GM21529 (cell line): ENCODE measurements around the gene F12.

Source experiments
- ATAC-seq: cut with Tn5 transposase; IDR thresholded peaks from one replicate; pipeline ENCODE4 v1.9.1; 2021; ENCODE audit not compliant: unreplicated experiment

F12 gene

DNA sequence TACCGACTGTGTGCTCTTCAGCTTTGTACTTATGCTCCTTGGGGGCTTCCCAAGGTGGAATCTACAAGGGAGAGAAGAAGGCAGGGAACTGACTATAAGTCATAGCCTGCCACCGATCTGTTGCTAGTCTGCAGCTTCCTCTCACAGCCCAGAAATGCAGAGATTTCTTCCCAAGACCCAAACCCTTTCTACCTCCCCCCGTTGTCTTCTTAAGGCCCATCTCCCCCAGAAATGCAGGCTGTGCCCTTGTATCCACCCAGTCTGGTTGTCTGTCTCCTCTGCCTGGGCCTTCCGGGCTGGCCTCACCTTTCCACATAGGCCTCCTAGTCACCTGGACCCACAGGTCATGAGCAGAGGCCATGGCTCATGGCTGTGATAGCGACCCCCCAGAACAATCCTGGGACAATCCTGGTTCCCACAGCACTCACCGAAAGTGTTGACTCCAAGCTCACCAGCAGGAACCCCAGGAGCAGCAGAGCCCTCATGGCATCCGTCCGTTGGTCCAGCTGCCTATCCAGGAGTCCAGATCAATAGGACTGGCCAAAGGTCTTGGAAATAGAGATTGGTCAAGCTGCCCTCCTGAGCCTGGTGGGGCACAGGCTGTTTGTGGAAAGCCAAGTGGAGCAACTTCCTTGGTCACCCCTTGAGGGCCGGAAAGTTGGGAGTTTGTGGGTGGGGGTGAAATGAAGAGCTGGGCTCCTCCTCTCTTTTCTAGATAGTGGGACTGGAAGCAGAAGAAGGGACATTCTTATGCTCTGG is at the start of gene F12:
Gene F12 (minus strand): TSS at position 522 of the 759 bp plus-strand sequence. CDS start 37 bp downstream, at position 485.
- no peak for ATAC-seq

DNA sequence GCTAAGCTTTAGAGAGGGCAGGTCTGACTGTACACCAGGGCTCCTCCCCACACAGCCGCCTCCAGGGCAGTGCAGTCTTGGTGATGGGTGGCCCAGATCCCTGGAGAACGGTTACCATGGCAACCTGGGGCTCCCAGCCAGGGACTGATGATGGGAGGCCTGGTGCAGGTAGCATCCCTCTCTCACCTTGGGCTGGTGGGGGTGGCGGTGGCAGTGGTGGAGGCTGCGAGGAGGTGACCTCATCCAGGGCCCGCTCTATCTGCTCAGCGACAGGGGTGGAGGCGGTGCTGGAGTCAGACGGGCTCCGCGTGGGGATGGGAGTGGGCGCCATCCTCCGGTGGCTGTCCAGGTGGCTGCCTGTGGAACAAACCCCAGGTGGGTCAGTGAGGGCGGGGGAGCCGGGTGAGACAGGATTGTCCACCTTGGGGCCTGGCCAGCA is 49.6 kb upstream of the F12 start:
- no peak for ATAC-seq

DNA sequence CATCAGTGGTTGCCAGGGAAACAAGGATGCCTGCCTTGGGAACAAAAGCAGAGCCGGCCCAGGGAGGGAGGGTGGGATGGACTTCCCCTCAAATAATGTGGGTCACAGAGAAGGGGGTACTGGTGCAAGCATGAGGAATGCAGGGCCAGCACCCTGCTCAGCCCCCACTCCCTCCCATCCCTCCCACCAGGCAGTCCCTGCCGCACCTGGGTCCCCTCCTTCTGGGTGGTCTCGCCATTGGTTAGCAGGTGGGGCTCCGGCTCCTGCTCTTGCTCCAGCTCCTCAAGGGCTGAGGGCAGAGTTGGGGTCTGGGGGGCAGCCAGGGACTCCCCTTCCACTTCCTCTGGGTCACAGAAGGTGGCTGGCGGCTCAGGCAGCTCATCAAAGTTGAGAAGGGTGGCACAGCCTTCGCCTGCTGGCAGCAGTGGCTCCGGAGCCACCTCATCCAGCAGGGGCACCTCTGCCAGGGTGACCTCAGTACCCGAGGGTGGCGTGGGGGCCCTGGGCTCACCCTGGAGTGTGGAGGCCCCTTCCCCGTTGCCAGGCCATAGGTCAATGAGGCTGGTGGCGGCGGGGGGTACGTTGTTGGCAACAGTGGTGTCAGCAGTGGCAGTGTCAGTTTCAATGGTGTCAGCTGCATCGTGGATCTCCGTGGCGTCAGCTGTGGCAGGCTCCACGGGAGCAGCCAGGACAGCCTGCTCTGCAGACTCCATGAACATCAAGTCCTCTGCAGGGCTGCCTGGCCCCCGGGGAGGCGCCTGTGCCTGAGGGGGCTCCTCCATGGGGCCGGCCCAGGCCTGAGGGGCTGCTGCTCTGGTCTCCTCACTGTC is 48.7 kb upstream of the F12 start:
- ATAC-seq, result no peak

DNA sequence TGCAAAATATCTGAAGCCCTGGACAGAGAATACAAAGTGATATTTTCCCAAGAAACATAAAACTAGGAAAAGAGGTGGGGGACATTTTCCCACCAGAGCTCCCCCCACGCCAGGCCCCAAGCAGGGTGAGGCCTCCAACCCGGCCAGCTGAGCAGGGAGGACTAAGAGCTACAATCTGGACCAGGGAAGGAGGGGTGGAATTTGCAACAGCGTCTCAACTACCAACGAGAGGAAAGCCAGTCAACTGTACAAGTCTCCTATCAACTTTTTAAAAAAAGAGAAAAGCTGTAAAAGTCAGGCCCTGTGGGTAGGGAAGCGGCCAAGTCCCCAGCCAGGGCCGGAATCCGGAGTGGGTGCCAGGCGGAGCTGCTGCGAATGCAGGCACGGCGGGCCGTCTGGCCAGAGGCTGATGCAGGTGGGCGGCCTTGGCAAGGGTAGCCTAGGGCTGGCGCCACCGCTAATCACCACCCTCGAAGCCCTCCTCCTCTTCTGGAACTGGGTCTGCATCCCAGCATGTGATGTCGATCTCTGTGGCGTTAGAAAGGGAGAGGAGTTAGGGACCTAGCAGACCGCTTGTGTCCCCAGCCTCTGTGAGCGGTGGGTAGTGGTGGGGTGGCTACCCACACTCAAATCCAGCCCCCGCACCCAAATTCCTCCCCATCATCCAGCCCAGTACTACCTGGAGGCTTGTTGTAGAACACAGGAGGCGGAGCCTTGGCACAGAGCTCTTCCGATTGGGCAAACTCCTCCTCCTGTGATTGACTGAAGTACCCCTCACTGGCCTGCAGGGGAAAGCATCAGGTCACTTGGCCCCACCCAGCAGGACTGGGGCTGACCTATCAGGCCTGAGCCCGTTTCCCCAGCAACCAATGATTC is 47.9 kb upstream of the F12 start:
- ATAC-seq, result peak; percentile 43

- no peak for ATAC-seq
Measured at GRCh38 chr5:177456591-177456964, 47.2 kb upstream of the F12 start.

GRCh38 chr5:177455661-177456590 is 46.6 kb upstream of the F12 start:
- ATAC-seq, result peak; percentile 13

DNA sequence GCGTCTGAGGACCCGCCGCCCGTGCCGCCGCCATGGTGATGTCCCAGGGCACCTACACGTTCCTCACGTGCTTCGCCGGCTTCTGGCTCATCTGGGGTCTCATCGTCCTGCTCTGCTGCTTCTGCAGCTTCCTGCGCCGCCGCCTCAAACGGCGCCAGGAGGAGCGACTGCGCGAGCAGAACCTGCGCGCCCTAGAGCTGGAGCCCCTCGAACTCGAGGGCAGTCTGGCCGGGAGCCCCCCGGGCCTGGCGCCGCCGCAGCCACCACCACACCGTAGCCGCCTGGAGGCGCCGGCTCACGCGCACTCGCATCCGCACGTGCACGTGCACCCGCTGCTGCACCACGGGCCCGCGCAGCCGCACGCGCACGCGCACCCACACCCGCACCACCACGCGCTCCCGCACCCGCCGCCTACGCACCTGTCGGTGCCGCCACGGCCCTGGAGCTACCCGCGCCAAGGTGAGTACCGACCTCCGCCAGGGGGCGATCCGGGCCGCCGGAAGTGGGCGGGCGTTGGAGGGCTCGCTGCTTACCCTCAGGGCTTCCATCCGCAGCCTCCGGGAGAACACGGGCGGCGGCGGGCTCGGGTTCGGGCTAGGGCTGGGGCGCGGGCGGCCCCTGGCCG is 45.8 kb upstream of the F12 start:
- peak; percentile 46 for ATAC-seq

DNA sequence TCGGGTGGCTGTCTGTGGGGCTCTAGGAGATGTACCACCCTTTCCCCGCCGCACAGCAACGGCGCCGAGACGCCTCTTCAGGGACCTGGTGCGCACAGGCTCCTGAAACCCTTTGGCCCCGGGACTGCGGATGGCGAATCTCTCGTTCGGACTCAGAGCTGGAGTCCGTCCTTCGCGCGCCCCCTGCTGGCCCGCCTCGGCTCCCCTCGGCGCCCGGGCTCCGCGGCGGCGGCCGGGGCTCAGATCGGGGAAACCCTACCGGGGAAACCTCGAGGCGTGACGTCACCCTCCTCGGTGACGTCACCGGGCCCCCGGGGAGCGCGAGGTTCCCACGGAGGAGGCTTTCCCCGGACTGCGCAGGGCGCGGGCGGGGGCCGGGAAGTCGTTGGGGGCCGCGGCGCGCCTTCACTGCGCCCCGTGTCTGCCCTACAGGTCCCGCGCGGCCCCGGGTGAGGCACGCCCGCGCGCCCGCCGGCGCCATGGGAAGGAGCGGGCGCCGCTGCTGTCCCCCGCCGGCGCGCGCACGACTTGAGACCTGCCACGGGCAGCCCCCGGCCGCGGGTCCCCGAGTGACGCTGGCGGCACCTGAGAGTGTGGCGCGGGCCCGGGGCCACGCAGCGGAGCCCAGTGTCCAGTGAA is 45.2 kb upstream of the F12 start:
- ATAC-seq, result peak; percentile 54

DNA sequence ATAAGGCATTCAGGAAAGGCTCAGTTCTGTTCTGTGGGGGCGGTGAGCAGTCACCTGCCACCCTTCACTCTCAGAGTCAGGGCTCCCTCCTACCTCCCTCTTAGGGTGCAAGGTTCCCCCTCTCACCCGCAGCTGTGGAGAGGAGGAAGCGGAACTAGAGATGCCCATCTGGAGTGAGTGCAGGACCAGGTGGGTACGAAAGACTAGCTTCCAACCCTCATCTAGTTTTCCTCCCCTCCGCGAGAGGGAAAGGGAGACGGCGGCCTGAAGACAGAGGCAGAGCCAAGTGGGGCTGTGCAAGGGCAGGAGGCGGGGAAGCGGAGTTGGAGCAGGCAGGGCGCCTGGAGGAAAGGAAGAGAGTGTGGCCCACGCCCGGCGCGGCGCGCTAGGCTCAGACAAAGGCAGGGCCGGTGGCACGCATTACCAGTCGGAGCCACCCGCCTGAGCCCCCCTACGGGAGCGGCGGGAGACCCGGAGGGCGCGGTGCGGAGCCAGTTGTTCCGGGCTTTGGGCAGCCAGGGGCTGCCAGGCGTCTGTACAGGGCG is 44.6 kb upstream of the F12 start:
- ATAC-seq, result peak; percentile 1

DNA sequence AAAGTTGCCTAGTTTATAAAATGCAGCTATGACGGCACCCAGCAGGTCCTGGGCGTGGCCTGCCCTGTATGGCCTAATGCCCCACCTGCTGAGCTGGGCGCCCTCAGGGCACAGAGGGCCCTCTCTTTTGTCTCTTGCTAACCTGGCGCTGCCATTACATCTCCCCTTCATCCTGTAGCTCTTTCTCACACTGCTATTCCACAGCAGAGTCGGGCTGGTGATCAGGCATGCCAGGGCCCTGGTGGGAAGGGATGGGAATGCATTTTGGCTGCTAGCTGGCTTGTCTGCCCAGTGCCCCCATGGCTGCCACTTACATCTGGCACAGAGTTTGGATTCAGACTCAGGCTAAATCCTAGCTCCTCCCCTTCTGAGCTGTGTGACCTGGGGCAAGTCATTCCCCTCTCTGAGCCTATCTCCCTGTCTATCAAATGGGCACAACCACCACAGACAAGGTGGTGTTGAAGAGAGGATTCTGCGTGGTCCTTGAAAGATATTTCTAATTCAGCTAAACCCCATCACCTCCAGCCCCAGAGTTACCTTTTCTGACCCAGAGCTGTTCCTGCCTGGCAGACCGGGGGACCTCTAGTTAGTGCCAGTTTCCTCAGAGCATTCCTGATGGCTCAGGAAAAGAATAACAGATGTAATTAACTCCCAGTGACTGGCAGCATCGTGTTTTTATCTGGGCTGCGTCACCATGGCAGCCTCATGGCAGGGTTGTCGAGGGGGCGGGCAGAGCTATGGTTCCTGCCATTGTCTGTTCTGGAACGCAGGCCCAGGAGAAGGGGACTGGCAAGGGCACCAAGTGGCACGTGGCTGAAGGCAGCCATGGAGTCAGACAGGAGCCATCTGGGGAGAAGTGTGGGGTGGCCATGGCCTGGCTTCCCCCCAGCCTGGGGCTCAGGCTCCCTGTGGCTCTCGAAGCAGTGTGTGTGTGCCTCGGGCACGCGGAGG is 43.6 kb upstream of the F12 start:
- ATAC-seq, result no peak

DNA sequence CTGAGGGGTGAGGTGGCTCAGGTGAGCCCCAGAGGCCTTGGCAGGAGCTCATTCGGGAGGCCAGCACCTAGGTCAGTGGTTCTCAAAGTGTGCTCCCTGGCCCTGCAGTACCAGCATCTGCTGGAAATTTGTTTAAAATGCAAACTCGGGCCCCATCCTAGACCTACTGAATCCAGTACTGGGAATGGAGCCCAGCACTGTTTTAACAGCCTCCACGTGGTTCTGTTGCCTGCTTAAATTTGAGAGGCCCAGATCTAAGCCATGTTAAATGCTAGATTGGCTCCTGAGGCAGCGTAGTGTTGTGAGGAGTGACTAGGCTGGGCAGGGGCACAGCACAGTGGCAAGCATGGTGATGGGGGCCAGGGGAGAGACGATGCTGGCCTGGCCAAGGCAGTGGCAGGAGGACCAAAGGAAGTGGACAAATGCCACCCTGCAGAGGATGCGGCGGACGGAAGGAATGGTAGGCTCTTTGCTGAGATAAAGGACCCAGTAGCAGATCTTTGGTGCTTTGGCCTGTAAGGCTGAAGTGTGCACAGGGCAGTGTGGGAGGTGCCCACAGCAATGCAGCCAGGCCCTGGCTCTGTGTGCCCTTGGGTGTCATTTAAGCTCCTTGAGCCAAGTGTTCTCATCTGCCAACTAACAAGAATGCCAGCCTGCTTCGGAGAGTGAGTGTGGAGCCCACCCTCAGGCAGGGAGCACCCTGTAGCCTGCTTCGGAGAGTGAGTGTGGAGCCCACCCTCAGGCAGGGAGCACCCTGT is 41.5 kb upstream of the F12 start:
- ATAC-seq, result no peak

- no peak for ATAC-seq
Measured at GRCh38 chr5:177449140-177450061, 40.0 kb upstream of the F12 start.

- ATAC-seq, result no peak
Measured at GRCh38 chr5:177448244-177448950, 39.0 kb upstream of the F12 start.

DNA sequence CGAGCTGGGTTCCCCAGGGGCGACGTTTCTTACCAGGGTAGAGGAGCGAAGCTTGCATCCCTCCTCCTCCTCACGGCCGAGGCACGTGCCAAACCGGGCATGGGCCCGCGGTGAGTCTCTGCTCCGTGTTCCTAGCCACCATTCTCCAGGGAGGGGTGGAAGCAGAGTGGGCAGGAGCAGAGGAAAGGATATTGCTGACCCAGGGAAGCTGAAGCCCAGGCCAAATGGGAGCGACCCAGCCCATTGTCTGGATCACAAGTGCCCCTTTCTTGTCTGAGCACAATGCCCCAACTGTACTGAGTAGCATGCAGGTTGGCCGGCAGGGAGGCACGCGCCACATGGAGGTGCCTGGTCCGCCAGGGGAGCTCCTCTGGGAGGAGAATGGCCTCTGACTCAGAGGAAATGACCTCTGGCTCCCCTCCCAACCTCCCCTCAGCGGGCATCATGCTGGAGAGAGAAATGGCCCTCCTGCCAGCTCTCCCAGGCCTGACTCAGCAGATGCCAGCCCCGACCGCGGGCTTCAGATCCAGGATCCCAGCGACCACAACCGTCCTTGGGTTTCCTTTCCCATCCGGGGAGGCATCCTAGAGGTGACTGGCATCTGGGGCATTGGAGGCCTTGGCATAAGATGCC is 38.4 kb upstream of the F12 start:
- no peak for ATAC-seq

GRCh38 chr5:177447066-177447610 is 37.8 kb upstream of the F12 start:
- ATAC-seq, result peak; percentile 35
